ENCODE results near the gene RPUSD2.

- TF ChIP-seq POLR2A (IDR thresholded peaks at IDR 0.05) (no peak), EP300 (IDR thresholded peaks at IDR 0.05) (no peak), CTCF (IDR thresholded peaks at IDR 0.05) (no peak)
Measured at GRCh38 chr15:40598672-40599071, 29.6 kb downstream of the RPUSD2 start.
